ENCODE results near the gene TNF.

DNA sequence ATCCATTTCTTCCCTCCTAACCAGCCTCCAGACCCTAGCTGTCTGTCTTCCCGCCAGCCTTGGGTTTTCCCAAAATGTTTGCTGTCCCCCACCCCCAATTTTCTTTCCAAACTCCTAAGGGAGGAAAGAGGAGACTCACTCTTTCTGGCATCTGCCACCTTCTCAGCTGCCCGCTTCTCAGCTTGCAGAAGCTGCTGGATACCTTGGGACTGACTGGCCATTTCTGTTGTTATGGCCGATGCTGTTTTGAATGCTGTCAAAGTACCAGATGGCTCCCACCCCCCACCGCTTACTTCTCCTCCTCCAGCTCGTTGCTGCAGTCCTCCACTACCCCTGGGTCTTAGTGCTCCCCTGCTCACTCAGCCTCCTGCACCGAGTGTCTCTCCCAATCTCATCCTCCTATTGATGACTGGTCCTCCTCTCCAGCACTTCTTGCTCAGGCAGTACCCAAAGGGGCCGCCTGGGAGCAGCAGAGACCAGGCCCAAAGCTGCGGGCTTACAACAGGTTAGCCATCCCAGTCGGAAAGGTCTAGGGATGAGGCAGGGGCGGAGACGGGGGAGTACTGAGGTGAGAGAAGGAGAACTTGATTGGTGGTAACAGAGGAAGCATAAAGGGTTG lies 28.9 kb upstream of the TNF start, which contains the start of gene ATP6V1G2:
- TF ChIP-seq, protein P1, sequence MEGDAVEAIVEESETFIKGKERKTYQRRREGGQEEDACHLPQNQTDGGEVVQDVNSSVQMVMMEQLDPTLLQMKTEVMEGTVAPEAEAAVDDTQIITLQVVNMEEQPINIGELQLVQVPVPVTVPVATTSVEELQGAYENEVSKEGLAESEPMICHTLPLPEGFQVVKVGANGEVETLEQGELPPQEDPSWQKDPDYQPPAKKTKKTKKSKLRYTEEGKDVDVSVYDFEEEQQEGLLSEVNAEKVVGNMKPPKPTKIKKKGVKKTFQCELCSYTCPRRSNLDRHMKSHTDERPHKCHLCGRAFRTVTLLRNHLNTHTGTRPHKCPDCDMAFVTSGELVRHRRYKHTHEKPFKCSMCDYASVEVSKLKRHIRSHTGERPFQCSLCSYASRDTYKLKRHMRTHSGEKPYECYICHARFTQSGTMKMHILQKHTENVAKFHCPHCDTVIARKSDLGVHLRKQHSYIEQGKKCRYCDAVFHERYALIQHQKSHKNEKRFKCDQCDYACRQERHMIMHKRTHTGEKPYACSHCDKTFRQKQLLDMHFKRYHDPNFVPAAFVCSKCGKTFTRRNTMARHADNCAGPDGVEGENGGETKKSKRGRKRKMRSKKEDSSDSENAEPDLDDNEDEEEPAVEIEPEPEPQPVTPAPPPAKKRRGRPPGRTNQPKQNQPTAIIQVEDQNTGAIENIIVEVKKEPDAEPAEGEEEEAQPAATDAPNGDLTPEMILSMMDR (IDR thresholded peaks at IDR 0.05; ENCODE audit: extremely low read depth in 1 of 2, insufficient read depth in 1 of 2, low read depth in 1 of 2, low read length in 2 of 2): peak; percentile 94 to 97
- TF ChIP-seq, protein P2, sequence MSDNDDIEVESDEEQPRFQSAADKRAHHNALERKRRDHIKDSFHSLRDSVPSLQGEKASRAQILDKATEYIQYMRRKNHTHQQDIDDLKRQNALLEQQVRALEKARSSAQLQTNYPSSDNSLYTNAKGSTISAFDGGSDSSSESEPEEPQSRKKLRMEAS (IDR thresholded peaks at IDR 0.05; ENCODE audit: insufficient read depth, insufficient read length): no peak
- no peak for TF ChIP-seq POLR2A (IDR thresholded peaks at IDR 0.05; ENCODE audit: low read depth, low read length)

All from endothelial cell of umbilical vein (primary cell).